Neural crest cell (in vitro differentiated cells): ENCODE data around the gene HLA-DOB. TPM values are rescaled to one million over a fixed set of nuclear protein-coding genes. Genes with fewer than 3 reads are reported as not detected.
"Not testable (repeated sequence)": the region's sequence is repeated elsewhere in the genome, so short reads cannot be mapped to it uniquely, and the experiment has no call there.

Source experiments
- DNase-seq: peaks from one replicate; pipeline ENCODE4 v3.0.0; 2021; ENCODE audit warnings: low read depth, mixed read lengths, low spot score
- H3K27ac Mint-ChIP-seq: one replicate; pipeline ENCODE4 v1.8.0; 2021; ENCODE audit warnings: mild to moderate bottlenecking, mixed read lengths; ENCODE audit not compliant: unreplicated experiment
- H3K27me3 Mint-ChIP-seq: 2 replicates; pipeline ENCODE4 v1.8.0; 2021; ENCODE audit warnings: low read depth, mild to moderate bottlenecking, mixed read lengths
- H3K36me3 Mint-ChIP-seq: 2 replicates; pipeline ENCODE4 v1.8.0; 2021; ENCODE audit warnings: low read depth, mild to moderate bottlenecking, mixed read lengths
- H3K4me1 Mint-ChIP-seq: 2 replicates; pipeline ENCODE4 v1.8.0; 2021; ENCODE audit warnings: mixed read lengths
- H3K4me3 Mint-ChIP-seq: one replicate; pipeline ENCODE4 v1.8.0; 2021; ENCODE audit warnings: mild to moderate bottlenecking, mixed read lengths
- H3K9me3 Mint-ChIP-seq: 2 replicates; pipeline ENCODE4 v1.8.0; 2021; ENCODE audit warnings: mixed read lengths
- total RNA-seq: library from RNA; stranded (reverse); gene quantifications from 2 replicates; pipeline ENCODE4 v1.2.1, GENCODE V29; 2021
- TF ChIP-seq, protein P1 (sequence below): fragments of 200-600 bp; sonication (generic); conservative IDR thresholded peaks from 2 replicates; pipeline ENCODE4 v1.5.0; 2021; ENCODE audit warnings: antibody characterized with exemption, mild to moderate bottlenecking

The HLA-DOB gene
- total RNA-seq, 1 donor from 2014 or later, result 0.28 TPM

DNA sequence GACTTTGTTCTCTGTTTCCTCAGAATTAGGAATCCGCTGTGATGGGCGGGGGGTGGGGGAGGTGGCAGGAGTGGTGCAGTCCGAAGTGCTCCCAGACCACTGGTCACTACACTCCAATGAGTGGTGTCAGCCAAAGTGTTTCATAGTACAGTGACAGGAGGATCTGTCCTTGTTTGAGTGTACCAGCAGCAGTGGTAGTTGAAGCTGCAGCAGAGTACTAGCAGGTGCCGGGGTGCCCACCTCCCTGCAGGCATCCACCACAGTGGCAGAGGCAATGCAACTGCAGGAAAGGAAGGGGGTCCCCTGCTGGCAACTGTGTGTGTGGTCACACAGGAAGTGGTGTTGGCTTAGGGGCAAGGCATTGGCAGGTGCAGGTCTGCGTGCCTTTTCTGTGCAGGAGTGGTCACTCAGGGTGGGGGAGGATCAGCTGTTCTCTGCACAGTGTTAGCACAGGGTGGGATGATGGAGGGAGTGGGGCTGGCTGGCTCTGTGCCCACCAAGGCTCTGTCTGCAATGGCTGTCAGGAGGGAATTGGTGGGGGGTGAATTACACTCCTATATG lies 9.7 kb downstream of the HLA-DOB start:
- H3K9me3 Mint-ChIP-seq, result no peaks in the 10 kb centered on the region
- no peak overlapping the region for H3K27ac Mint-ChIP-seq
- TF ChIP-seq, protein P1, sequence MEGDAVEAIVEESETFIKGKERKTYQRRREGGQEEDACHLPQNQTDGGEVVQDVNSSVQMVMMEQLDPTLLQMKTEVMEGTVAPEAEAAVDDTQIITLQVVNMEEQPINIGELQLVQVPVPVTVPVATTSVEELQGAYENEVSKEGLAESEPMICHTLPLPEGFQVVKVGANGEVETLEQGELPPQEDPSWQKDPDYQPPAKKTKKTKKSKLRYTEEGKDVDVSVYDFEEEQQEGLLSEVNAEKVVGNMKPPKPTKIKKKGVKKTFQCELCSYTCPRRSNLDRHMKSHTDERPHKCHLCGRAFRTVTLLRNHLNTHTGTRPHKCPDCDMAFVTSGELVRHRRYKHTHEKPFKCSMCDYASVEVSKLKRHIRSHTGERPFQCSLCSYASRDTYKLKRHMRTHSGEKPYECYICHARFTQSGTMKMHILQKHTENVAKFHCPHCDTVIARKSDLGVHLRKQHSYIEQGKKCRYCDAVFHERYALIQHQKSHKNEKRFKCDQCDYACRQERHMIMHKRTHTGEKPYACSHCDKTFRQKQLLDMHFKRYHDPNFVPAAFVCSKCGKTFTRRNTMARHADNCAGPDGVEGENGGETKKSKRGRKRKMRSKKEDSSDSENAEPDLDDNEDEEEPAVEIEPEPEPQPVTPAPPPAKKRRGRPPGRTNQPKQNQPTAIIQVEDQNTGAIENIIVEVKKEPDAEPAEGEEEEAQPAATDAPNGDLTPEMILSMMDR, result no peak
- DNase-seq, result no peak
- H3K27me3 Mint-ChIP-seq, result peaks cover 61% of the 10 kb centered on the region
- no peaks in the 10 kb centered on the region for H3K4me1 Mint-ChIP-seq
- H3K4me3 Mint-ChIP-seq, result no peak overlapping the region
- H3K36me3 Mint-ChIP-seq, result no peaks in the 10 kb centered on the region

DNA sequence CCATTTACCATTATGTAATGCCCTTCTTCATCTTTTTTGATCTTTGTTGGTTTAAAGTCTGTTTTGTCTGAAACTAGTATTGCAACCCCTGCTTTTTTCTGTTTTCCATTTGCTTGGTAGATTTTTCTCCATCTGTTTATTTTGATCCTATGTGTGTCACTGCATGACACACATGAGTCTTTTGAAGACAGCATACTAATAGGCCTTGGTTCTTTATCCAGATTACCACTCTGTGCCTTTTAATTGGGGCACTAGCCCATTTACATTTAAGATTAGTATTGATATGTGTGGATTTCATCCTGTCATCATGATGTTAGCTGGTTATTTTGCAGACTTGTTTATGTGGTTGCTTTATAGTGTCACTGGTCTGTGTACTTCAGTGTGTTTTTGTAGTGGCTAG lies 11.4 kb downstream of the HLA-DOB start:
- H3K36me3 Mint-ChIP-seq, H3K4me1 Mint-ChIP-seq, DNase-seq, H3K9me3 Mint-ChIP-seq, H3K4me3 Mint-ChIP-seq, H3K27ac Mint-ChIP-seq: not testable (repeated sequence)
- peaks cover 71% of the 10 kb centered on the region for H3K27me3 Mint-ChIP-seq

DNA sequence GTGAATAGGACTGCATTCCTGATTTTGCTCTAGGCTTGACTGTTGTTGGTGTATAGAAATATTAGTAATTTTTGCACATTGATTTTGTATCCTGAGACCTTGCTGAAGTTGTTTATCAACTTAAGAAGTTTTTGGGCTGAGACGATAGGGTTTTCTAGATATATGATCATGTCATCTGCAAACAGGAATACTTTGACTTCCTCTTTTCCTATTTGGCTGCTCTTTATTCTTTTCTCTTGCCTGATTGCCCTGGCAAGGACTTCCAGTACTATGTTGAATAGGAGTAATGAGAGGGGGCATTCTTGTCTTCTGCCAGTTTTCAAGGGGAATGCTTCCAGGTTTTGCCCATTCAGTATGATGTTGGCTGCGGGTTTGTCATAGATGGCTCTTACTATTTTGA lies 13.4 kb downstream of the HLA-DOB start:
- DNase-seq, result no peak
- H3K4me1 Mint-ChIP-seq, result no peaks in the 10 kb centered on the region
- TF ChIP-seq, protein P1, result no peak
- H3K27ac Mint-ChIP-seq, result no peak overlapping the region
- peaks cover 83% of the 10 kb centered on the region for H3K27me3 Mint-ChIP-seq
- peaks cover 2% of the 10 kb centered on the region for H3K9me3 Mint-ChIP-seq
- no peak overlapping the region for H3K4me3 Mint-ChIP-seq
- H3K36me3 Mint-ChIP-seq, result peaks cover 2% of the 10 kb centered on the region

GRCh38 chr6:32799740-32800139 lies 17.1 kb downstream of the HLA-DOB start:
- no peak for DNase-seq
- TF ChIP-seq, protein P1, result no peak
- no peak overlapping the region for H3K27ac Mint-ChIP-seq
- peaks cover 2% of the 10 kb centered on the region for H3K36me3 Mint-ChIP-seq
- peaks cover 89% of the 10 kb centered on the region for H3K27me3 Mint-ChIP-seq
- H3K4me1 Mint-ChIP-seq, result peaks cover 9% of the 10 kb centered on the region
- H3K9me3 Mint-ChIP-seq, result peaks cover 2% of the 10 kb centered on the region
- no peak overlapping the region for H3K4me3 Mint-ChIP-seq

DNA sequence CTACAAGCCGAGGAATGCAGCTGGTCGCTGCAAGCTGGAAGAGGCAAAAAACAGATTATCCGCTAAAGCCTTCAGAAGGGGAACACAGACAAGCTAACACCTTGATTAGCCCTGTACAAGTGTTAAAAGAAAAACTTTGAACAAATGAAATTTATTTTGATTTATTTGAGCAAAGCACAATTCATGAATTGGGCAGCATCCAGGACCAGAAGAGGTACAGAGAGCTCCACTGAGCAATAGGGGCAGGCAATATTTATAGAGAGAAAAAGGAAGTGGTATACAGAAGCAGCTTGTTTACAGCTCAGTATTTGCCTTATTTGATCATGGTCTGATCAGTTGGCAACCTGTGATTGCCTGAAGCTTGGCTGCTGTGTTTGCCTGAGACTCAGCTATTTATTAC lies 17.6 kb downstream of the HLA-DOB start:
- Mint-ChIP-seq H3K27me3 (peaks cover 89% of the 10 kb centered on the region), H3K4me1 (peaks cover 9% of the 10 kb centered on the region), H3K9me3 (peaks cover 2% of the 10 kb centered on the region), H3K27ac (no peak overlapping the region), H3K36me3 (peaks cover 2% of the 10 kb centered on the region), H3K4me3 (no peak overlapping the region)
- no peak for DNase-seq
- TF ChIP-seq, protein P1, result no peak

DNA sequence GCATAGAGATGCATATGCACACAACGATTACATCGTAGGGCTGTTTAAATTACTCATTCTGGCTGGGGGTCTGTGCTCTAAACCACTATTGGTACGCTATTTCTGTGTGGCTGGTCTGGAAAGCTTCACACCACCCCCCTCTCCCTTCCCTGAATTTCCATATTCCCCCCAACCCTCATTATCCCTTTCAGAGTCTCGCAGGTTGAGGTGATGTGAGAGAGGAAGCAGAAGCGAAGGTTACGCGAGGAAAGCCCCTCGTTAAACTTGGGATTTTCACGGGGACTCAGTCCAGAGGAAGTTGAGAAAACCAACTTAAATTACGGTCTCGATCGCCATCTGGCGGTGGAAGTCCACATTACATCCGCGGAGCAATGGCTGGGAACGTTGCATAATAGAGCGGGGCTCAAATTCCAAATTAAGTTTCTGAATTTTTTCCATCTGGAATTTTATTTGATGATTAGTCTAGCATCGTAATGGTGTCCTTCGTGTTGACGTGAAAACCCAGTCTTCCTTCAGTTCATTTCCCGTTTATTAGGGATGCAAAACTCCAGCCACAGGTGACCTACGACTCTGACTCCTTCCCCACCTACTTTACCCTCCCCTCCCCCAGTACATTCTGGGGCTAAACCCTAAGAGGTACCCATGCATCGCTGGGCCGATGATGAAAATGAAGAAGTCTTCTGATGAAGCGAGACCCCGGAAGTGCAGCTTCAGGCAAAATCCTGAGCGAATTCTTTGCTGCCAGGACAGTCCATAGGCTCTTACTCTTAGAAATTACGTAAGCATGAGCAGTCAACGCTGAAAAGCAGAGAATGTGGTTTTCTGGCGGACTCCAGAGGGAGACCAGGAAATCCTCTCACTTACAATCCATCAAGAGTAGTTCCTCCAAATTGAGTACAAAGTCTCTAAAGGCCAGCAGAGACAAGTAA lies 19.7 kb downstream of the HLA-DOB start:
- peak; percentile 90 for DNase-seq
- peaks cover 9% of the 10 kb centered on the region for H3K4me1 Mint-ChIP-seq

More for the DNA sequence above, 19.7 kb downstream of the HLA-DOB start:
- H3K4me3 Mint-ChIP-seq, result peak overlapping the region; percentile 70
- no peak overlapping the region for H3K27ac Mint-ChIP-seq
- TF ChIP-seq, protein P1, result peak; percentile 90
- peaks cover 89% of the 10 kb centered on the region for H3K27me3 Mint-ChIP-seq
- H3K9me3 Mint-ChIP-seq, result peaks cover 2% of the 10 kb centered on the region
- H3K36me3 Mint-ChIP-seq, result peaks cover 2% of the 10 kb centered on the region
